ENCODE data around the gene HOXD10. TPM values are rescaled to one million over a fixed set of nuclear protein-coding genes. Genes with fewer than 3 reads are reported as not detected.

HOXD10 gene
- total RNA-seq, 1 donor from 2014 or later = 19.6 TPM

DNA sequence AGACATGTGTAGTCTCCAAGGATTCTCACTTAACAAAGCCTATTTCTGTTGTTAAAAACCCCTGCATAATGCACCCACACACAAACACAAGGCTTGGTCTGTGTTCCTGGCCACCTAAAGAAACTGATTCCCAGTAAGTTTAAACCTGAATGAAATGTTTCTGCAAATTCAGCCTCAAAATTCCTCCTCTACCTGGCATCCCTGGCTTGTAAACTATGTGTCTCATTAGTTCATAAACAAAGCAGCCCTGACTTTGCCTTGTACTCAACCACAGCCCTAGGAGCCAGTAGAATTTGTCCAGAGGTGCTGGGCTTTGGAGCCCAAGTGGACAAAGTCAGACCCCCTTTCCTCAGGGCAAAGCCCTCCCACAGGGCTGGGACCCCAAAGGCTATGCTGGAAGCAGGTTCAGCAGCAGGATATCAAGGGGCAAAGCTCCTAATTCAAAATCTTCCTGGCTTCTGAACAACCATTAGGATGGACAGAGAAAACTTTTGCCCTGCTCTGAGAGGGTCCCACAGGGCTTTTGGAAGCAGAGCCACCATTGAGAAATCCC is 26.7 kb upstream of the HOXD10 start:
- intact Hi-C loops (cut with DNase I) = loop anchor here (5.0 to 10.0 kb wide), 3 partner anchors 403 to 1755 kb away; partner anchors contain the start of gene SP9
- no peak overlapping the region for H3K4me3 ChIP-seq
- H3K27ac ChIP-seq = peak overlapping the region; percentile 91
- no peaks in the 10 kb centered on the region for H3K27me3 ChIP-seq
- no peaks in the 10 kb centered on the region for H3K9me3 ChIP-seq
- TF ChIP-seq POLR2A (IDR thresholded peaks at IDR 0.05) = no peak
- TF ChIP-seq POLR2AphosphoS5 (IDR thresholded peaks at IDR 0.05; ENCODE audit: insufficient read depth in 1 of 2, low read depth in 1 of 2) = no peak
- TF ChIP-seq, protein P1, sequence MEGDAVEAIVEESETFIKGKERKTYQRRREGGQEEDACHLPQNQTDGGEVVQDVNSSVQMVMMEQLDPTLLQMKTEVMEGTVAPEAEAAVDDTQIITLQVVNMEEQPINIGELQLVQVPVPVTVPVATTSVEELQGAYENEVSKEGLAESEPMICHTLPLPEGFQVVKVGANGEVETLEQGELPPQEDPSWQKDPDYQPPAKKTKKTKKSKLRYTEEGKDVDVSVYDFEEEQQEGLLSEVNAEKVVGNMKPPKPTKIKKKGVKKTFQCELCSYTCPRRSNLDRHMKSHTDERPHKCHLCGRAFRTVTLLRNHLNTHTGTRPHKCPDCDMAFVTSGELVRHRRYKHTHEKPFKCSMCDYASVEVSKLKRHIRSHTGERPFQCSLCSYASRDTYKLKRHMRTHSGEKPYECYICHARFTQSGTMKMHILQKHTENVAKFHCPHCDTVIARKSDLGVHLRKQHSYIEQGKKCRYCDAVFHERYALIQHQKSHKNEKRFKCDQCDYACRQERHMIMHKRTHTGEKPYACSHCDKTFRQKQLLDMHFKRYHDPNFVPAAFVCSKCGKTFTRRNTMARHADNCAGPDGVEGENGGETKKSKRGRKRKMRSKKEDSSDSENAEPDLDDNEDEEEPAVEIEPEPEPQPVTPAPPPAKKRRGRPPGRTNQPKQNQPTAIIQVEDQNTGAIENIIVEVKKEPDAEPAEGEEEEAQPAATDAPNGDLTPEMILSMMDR (IDR thresholded peaks at IDR 0.05) = no peak
- no peak for DNase-seq (ENCODE audit: extremely low spot score in 2 of 2)
- H3K36me3 ChIP-seq = no peaks in the 10 kb centered on the region
- H3K4me1 ChIP-seq = peaks cover 37% of the 10 kb centered on the region

DNA sequence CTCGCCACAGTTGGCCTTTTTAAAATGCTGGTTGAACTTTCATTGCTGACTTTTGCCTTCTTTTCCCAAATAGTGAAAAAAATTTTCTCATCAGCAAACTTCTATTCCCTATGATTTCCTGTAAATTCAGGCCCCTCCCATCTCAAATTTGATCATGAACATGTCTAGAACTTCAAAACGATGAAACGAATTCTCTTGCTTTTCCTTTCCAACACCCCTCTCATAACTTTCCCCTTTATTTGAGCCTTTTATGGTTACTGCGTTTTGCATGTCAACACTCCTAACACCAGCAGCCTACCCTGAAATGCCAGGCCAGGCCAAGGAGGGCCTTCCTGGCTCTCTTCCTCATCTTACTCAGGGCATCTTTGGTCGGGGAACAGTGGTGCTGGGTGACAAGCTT is 25.7 kb upstream of the HOXD10 start:
- DNase-seq (ENCODE audit: extremely low spot score in 2 of 2) = no peak
- H3K27ac ChIP-seq = peak overlapping the region; percentile 91
- no peaks in the 10 kb centered on the region for H3K9me3 ChIP-seq
- intact Hi-C loops (cut with DNase I) = loop anchor here (5.0 kb wide), 1 partner anchor 839 kb away; no protein-coding TSS in a partner anchor
- no peak overlapping the region for H3K4me3 ChIP-seq
- no peaks in the 10 kb centered on the region for H3K27me3 ChIP-seq
- TF ChIP-seq POLR2A (IDR thresholded peaks at IDR 0.05) (no peak), POLR2AphosphoS5 (IDR thresholded peaks at IDR 0.05; ENCODE audit: insufficient read depth in 1 of 2, low read depth in 1 of 2) (no peak)
- TF ChIP-seq, protein P1 (IDR thresholded peaks at IDR 0.05) = no peak
- H3K4me1 ChIP-seq = peaks cover 28% of the 10 kb centered on the region
- no peaks in the 10 kb centered on the region for H3K36me3 ChIP-seq

DNA sequence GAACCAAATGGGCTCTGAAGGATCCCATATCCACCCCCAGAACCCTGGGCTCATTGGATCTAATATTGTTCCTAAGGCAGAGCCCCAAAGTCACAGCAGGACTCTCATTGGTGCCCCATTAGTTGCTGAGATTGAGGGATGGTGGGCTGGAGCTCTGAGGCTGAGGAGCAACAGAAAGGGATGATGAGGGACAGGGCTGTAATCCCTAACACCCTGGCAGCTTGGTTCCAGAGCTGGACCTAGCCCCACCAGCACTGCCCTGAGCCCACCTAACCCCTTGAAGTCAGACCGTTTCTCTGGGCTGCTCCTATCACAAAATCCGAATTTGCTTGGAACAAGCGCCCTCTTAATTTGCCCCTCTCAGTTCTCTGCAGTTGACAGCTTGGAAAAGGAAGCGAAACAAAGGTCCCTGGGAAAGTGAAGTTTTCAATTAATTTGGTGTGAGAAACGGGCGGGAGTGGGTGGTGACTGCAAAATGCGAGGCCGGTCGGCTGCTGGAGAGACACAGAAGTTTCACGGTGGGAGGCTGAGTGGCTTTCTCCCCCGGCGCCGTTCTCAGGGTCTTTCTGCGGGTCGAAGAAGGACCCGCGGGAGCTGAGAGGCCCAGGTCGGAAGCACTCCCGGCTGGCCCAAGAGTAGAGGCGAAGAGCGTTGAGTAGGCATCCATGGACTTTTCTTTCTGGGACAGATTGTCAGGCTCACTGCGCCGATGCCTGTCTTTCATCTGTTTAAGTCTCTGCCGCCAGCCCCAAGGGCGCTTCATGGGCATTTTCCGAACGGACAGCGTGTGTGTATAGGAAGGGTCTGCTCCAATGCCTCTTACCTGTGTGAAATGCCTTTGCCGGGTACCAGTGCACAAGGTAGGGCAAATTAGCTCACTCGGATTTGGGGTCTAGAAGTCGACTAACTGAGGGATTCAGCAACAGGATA is 25.0 kb upstream of the HOXD10 start:
- H3K4me1 ChIP-seq = peaks cover 20% of the 10 kb centered on the region
- TF ChIP-seq, protein P1 (IDR thresholded peaks at IDR 0.05) = no peak
- TF ChIP-seq POLR2AphosphoS5 (IDR thresholded peaks at IDR 0.05; ENCODE audit: insufficient read depth in 1 of 2, low read depth in 1 of 2) (no peak), POLR2A (IDR thresholded peaks at IDR 0.05) (no peak)
- H3K27ac ChIP-seq = peak overlapping the region; percentile 91
- no peak for DNase-seq (ENCODE audit: extremely low spot score in 2 of 2)
- intact Hi-C loops (cut with DNase I) = loop anchor here (5.0 kb wide), 1 partner anchor 839 kb away; no protein-coding TSS in a partner anchor
- H3K9me3 ChIP-seq = no peaks in the 10 kb centered on the region
- no peaks in the 10 kb centered on the region for H3K36me3 ChIP-seq
- H3K4me3 ChIP-seq = peak overlapping the region; percentile 54 to 59
- no peaks in the 10 kb centered on the region for H3K27me3 ChIP-seq

DNA sequence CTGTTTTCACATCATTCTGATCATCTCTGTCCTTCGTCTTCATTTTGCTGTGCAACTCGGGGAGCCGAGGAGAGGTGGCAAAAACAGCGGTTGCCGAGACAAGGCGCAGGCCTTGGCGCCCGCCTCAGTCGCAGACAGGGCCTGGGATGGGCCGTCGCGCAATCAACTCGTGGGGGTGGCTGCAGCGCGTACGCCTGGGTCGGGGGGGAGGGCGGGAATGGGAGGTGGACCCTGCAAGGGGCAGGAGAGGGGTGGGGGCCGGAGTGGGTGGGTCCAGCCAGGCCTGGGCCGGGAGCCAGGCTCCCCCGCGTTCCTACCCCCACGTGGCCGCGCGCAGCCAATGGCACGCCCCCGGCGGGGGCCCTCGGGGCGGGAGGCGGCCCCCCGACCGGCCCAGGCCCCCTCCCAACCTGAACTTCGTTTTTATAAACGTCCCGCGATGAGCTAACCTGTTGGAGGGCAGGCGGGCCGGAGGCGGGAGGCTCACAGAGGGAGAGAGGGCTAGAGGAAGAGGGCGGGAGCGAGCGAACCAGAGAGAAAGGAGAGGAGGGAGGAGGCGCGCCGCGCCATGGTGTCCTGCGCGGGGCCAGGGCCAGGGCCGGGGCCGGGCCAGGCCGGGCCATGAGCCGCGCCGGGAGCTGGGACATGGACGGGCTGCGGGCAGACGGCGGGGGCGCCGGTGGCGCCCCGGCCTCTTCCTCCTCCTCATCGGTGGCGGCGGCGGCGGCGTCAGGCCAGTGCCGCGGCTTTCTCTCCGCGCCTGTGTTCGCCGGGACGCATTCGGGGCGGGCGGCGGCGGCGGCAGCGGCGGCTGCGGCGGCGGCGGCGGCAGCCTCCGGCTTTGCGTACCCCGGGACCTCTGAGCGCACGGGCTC is 24.1 kb upstream of the HOXD10 start, which contains the start of gene HOXD13:
HOXD13 (plus strand) TSS at position 452 of the 875 bp plus-strand sequence; CDS start at position 622, 170 bp downstream.
- intact Hi-C loops (cut with DNase I) = loop anchor here (5.0 kb wide), 1 partner anchor 840 kb away; no protein-coding TSS in a partner anchor
- H3K4me1 ChIP-seq = peaks cover 27% of the 10 kb centered on the region
- TF ChIP-seq, protein P1 (IDR thresholded peaks at IDR 0.05) = no peak
- TF ChIP-seq POLR2AphosphoS5 (IDR thresholded peaks at IDR 0.05; ENCODE audit: insufficient read depth in 1 of 2, low read depth in 1 of 2) (peak in 1 of 2 donors; percentile 86), POLR2A (IDR thresholded peaks at IDR 0.05) (peak in 1 of 2 donors; percentile 97)
- H3K27ac ChIP-seq = peak within 1 kb of the TSS; percentile 91
- peak within 1 kb of the TSS; percentile 54 to 59 for H3K4me3 ChIP-seq
- H3K27me3 ChIP-seq = no peaks in the 10 kb centered on the region
- no peaks in the 10 kb centered on the region for H3K9me3 ChIP-seq
- H3K36me3 ChIP-seq = no peaks in the 10 kb centered on the region
- DNase-seq (ENCODE audit: extremely low spot score in 2 of 2) = no peak
